Measurements from ENCODE around the gene CD83. TPM values are rescaled to one million over a fixed set of nuclear protein-coding genes. Genes with fewer than 3 reads are reported as not detected.
"Not testable (repeated sequence)": the region's sequence is repeated elsewhere in the genome, so short reads cannot be mapped to it uniquely, and the experiment has no call there.

The CD83 gene
- polyA plus RNA-seq, 2 donors = 1.2 to 1.5 TPM

DNA sequence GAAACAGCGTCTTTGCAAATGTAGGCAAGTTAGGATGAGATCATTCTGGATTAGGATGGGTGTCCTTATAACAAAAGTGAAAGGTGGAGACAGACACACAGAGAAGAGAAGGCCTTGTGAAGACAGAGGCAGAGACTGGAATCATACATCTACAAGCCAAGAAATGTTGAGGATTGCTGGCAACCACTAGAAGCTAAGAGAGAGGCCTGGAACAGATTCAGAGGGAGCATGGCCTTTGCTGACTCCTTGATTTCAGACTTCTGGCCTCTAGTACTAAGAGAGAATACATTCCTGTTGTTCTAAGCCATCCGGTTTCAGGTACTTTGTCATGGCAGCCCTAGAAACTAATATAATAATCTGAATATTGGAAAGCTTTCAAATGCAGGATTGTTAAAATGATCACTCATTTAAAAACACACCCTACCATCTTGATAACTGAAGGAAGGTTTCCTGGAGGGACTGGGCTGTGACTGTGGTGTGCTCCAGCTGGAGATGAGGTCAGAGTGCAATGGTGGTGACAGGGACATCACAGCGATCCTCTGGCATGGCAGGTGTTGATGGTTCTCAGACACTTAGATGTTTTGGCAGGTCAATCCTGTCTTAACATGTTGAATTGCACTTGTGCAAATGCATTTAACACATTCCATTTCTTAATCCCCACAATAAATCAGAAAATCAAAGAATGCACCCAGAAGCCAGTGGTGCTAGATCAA, 25.1 kb downstream of the CD83 start:
- WGBS, 2 donors = 43 to 57% methylated on average over 3 of the region's 3 CpGs
- no peaks in the 10 kb centered on the region for H3K4me1 ChIP-seq (ENCODE audit: control insufficient read depth in 2 of 2, insufficient read depth in 2 of 2, low read length in 1 of 2)
- H3K36me3 ChIP-seq (ENCODE audit: control insufficient read depth in 2 of 2, insufficient read depth in 2 of 2, low read length in 1 of 2) = no peaks in the 10 kb centered on the region
- no peak overlapping the region for H3K4me3 ChIP-seq (ENCODE audit: low read depth in 1 of 2, low read length in 2 of 2)
- no peaks in the 10 kb centered on the region for H3K9me3 ChIP-seq (ENCODE audit: control insufficient read depth in 2 of 2, insufficient read depth in 1 of 2, low read depth in 1 of 2, low read length in 1 of 2)
- no peak overlapping the region for H3K27ac ChIP-seq (ENCODE audit: low read depth in 2 of 2, low read length in 1 of 2)
- H3K27me3 ChIP-seq (ENCODE audit: control insufficient read depth in 1 of 2, insufficient read depth in 2 of 2, low read length in 2 of 2) = no peaks in the 10 kb centered on the region

DNA sequence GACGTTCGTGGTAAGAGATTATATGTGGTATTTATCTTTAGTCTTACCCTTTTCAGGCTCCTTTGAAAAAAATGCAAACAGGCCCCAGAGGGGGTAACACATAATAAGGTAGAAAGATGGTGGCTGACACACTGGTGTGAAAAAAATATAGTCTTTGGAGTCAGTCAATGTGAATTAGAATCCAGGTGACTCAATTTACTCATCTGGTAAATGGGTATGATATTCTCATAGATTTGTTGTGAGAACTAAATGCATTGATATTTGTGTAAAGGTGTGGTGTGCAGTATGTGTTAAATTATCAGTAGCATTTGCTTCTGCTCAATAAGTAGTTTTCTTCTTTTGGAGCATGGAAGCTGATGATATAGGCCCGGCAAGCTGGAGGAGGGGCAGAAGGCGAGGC, 25.7 kb downstream of the CD83 start:
- Histone ChIP-seq H3K4me3 (ENCODE audit: low read depth in 1 of 2, low read length in 2 of 2) (no peak overlapping the region), H3K36me3 (ENCODE audit: control insufficient read depth in 2 of 2, insufficient read depth in 2 of 2, low read length in 1 of 2) (no peaks in the 10 kb centered on the region), H3K9me3 (ENCODE audit: control insufficient read depth in 2 of 2, insufficient read depth in 1 of 2, low read depth in 1 of 2, low read length in 1 of 2) (no peaks in the 10 kb centered on the region), H3K4me1 (ENCODE audit: control insufficient read depth in 2 of 2, insufficient read depth in 2 of 2, low read length in 1 of 2) (no peaks in the 10 kb centered on the region), H3K27me3 (ENCODE audit: control insufficient read depth in 1 of 2, insufficient read depth in 2 of 2, low read length in 2 of 2) (no peaks in the 10 kb centered on the region), H3K27ac (ENCODE audit: low read depth in 2 of 2, low read length in 1 of 2) (no peak overlapping the region)
- 66 to 69% methylated on average over 4 of the region's 4 CpGs for WGBS, 2 donors

DNA sequence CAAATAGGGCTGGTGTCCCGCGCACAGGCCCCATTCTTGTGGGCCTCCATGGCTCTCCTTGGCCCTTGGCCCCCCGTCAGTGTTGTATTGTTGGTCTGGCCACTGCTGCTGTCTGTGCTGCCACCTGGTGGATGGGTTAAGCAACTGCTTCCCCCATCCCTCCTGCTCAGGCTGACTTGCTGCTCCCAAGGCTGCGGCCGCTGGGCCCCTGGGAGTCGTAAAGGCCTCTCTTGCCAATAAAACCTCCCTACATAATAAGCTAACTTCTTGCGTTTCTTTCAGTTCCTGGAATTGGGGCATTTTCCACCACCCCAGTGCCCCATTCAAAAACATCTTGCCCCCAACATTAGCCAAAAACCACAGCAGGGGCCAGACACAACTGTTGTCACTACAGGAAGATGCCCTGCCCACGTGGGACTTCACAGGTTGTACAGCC, 27.1 kb downstream of the CD83 start:
- H3K36me3 ChIP-seq (ENCODE audit: control insufficient read depth in 2 of 2, insufficient read depth in 2 of 2, low read length in 1 of 2) = no peaks in the 10 kb centered on the region
- 54 to 62% methylated on average over 8 of the region's 8 CpGs for WGBS, 2 donors
- no peak overlapping the region for H3K4me3 ChIP-seq (ENCODE audit: low read depth in 1 of 2, low read length in 2 of 2)
- no peak overlapping the region for H3K27ac ChIP-seq (ENCODE audit: low read depth in 2 of 2, low read length in 1 of 2)
- H3K4me1 ChIP-seq (ENCODE audit: control insufficient read depth in 2 of 2, insufficient read depth in 2 of 2, low read length in 1 of 2) = no peaks in the 10 kb centered on the region
- H3K9me3 ChIP-seq (ENCODE audit: control insufficient read depth in 2 of 2, insufficient read depth in 1 of 2, low read depth in 1 of 2, low read length in 1 of 2) = no peaks in the 10 kb centered on the region
- no peaks in the 10 kb centered on the region for H3K27me3 ChIP-seq (ENCODE audit: control insufficient read depth in 1 of 2, insufficient read depth in 2 of 2, low read length in 2 of 2)

DNA sequence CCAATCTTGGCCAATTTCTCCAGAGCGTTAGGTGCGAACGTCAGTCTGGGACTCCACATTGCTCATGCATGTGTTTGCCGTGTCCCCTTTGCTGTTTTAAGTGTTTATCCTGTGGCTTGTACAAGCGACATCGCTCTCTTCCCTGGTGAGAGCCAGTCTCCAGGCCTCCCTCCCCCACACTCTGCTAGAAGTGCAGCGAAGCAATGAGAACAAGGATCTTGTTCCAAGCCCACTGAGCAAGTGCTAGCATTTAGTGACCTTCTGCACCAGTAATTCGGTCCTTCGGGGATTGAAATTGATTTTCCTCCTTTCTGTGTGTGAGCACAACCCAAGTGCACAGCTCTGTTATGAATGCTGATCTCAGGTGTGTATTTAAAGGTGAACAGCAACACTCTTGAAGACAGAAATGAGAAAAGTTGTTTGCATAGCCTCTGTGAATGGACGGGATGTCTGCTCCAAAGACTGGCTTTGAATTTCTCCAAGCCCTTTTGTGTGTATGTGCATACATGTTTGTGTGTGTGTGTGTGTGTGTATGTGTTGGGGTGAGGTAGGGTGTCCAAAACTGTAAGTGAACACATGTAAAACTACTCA, 29.0 kb downstream of the CD83 start:
- Histone ChIP-seq H3K36me3 (ENCODE audit: control insufficient read depth in 2 of 2, insufficient read depth in 2 of 2, low read length in 1 of 2) (no peaks in the 10 kb centered on the region), H3K4me3 (ENCODE audit: low read depth in 1 of 2, low read length in 2 of 2) (no peak overlapping the region), H3K9me3 (ENCODE audit: control insufficient read depth in 2 of 2, insufficient read depth in 1 of 2, low read depth in 1 of 2, low read length in 1 of 2) (no peaks in the 10 kb centered on the region), H3K27ac (ENCODE audit: low read depth in 2 of 2, low read length in 1 of 2) (no peak overlapping the region), H3K4me1 (ENCODE audit: control insufficient read depth in 2 of 2, insufficient read depth in 2 of 2, low read length in 1 of 2) (no peaks in the 10 kb centered on the region), H3K27me3 (ENCODE audit: control insufficient read depth in 1 of 2, insufficient read depth in 2 of 2, low read length in 2 of 2) (no peaks in the 10 kb centered on the region)
- 85 to 87% methylated on average over 10 of the region's 10 CpGs for WGBS, 2 donors

DNA sequence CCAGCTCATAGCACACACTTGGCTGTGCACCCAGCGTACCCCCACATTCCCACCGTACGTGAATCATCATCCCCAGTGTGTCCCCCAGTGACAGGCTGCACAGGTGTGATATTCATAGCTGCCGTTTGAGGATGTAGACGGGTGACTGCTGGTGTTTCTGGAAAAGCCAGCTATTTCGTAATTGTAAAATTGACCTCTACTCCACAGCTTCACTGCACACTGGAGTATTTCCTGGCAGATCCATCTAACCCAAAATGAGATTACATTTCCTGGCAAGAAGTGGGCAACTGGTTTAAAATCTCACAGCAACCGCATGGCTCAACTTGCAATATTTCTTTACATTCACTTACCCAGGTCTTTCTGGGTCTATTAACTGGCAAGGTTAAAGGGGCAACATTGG, 30.3 kb downstream of the CD83 start:
- Histone ChIP-seq H3K4me1 (ENCODE audit: control insufficient read depth in 2 of 2, insufficient read depth in 2 of 2, low read length in 1 of 2) (no peaks in the 10 kb centered on the region), H3K4me3 (ENCODE audit: low read depth in 1 of 2, low read length in 2 of 2) (no peak overlapping the region), H3K27me3 (ENCODE audit: control insufficient read depth in 1 of 2, insufficient read depth in 2 of 2, low read length in 2 of 2) (no peaks in the 10 kb centered on the region), H3K9me3 (ENCODE audit: control insufficient read depth in 2 of 2, insufficient read depth in 1 of 2, low read depth in 1 of 2, low read length in 1 of 2) (no peaks in the 10 kb centered on the region), H3K36me3 (ENCODE audit: control insufficient read depth in 2 of 2, insufficient read depth in 2 of 2, low read length in 1 of 2) (no peaks in the 10 kb centered on the region), H3K27ac (ENCODE audit: low read depth in 2 of 2, low read length in 1 of 2) (no peak overlapping the region)
- WGBS, 2 donors = 79 to 81% methylated on average over 7 of the region's 7 CpGs

DNA sequence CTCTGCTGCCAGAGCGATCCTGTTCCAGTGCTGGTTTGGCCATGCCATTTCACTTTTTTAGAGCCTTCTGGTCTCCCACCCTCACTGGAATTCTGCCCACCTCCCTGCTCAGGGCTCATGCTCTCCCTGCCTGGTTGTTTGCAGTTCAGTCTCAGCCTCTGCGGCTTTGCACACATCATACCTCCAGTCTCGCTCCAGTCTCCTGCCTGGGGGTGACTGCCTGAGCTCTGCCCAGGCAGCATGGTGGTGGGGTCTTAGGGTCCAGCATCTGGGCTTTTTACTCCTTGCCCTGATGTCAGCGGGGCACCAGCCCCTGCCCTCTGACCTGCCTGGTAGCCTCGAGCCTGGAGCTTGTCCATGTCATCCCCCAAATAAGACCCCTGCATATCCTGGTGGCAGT, 30.9 kb downstream of the CD83 start:
- 89 to 92% methylated on average over 5 of the region's 5 CpGs for WGBS, 2 donors
- Histone ChIP-seq H3K4me1 (ENCODE audit: control insufficient read depth in 2 of 2, insufficient read depth in 2 of 2, low read length in 1 of 2) (no peaks in the 10 kb centered on the region), H3K27me3 (ENCODE audit: control insufficient read depth in 1 of 2, insufficient read depth in 2 of 2, low read length in 2 of 2) (no peaks in the 10 kb centered on the region), H3K9me3 (ENCODE audit: control insufficient read depth in 2 of 2, insufficient read depth in 1 of 2, low read depth in 1 of 2, low read length in 1 of 2) (no peaks in the 10 kb centered on the region), H3K27ac (ENCODE audit: low read depth in 2 of 2, low read length in 1 of 2) (no peak overlapping the region), H3K36me3 (ENCODE audit: control insufficient read depth in 2 of 2, insufficient read depth in 2 of 2, low read length in 1 of 2) (no peaks in the 10 kb centered on the region), H3K4me3 (ENCODE audit: low read depth in 1 of 2, low read length in 2 of 2) (no peak overlapping the region)

DNA sequence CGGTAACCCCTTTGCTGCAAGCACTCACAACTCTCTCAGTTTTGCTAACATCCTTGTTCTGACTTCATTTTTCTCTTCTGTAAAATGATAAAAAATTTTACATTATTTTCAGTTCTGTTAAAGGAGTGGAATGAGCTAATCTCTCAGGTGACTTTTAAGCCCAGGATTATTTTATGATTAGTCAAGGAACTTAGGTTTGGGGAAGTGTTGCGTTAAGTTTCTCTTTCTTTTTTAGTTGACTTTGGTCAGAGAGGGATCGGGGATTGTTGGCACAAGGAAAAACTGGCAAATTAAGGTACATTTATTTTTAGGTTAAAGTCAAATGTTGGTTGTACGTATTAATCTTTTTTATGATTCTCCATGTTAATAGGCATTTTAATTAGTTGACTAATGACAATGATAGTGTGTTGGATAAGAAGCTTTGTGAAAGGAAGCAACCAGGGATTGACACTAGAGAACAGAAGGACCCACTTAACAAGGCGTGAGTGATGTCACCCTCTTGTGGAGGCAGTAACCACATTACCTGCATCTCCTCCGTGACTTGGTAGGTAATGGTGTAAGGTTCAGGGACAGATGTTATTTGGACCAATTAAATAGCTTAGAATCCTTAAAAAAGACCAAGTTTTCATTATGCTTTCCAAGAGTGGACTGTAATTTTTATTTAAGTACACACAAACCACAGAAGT, 31.6 kb downstream of the CD83 start:
- Histone ChIP-seq H3K27ac (ENCODE audit: low read depth in 2 of 2, low read length in 1 of 2) (no peak overlapping the region), H3K27me3 (ENCODE audit: control insufficient read depth in 1 of 2, insufficient read depth in 2 of 2, low read length in 2 of 2) (no peaks in the 10 kb centered on the region), H3K9me3 (ENCODE audit: control insufficient read depth in 2 of 2, insufficient read depth in 1 of 2, low read depth in 1 of 2, low read length in 1 of 2) (no peaks in the 10 kb centered on the region), H3K4me3 (ENCODE audit: low read depth in 1 of 2, low read length in 2 of 2) (no peak overlapping the region), H3K36me3 (ENCODE audit: control insufficient read depth in 2 of 2, insufficient read depth in 2 of 2, low read length in 1 of 2) (no peaks in the 10 kb centered on the region), H3K4me1 (ENCODE audit: control insufficient read depth in 2 of 2, insufficient read depth in 2 of 2, low read length in 1 of 2) (no peaks in the 10 kb centered on the region)
- 63 to 73% methylated on average over 6 of the region's 6 CpGs for WGBS, 2 donors

DNA sequence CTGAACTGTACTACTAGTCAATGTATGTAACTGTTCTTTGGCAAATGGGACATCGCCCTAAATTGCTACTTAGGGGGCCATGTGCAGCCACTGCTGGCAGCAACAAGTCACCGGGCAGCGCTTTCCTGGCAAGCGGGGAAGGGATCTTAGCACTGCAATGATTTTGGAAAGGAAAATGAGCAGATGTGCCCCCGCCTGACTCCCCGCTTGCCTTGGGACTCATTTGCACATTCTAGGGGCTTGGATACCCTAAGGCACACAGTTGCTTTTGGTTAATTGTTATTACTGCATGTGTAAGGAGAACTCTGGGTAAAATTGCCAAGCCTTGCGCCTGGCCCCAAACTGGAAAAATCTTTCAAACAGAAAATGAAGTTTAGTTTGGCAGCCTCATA, 32.2 kb downstream of the CD83 start:
- no peaks in the 10 kb centered on the region for H3K4me1 ChIP-seq (ENCODE audit: control insufficient read depth in 2 of 2, insufficient read depth in 2 of 2, low read length in 1 of 2)
- H3K9me3 ChIP-seq (ENCODE audit: control insufficient read depth in 2 of 2, insufficient read depth in 1 of 2, low read depth in 1 of 2, low read length in 1 of 2) = no peaks in the 10 kb centered on the region
- H3K36me3 ChIP-seq (ENCODE audit: control insufficient read depth in 2 of 2, insufficient read depth in 2 of 2, low read length in 1 of 2) = no peaks in the 10 kb centered on the region
- no peak overlapping the region for H3K4me3 ChIP-seq (ENCODE audit: low read depth in 1 of 2, low read length in 2 of 2)
- H3K27me3 ChIP-seq (ENCODE audit: control insufficient read depth in 1 of 2, insufficient read depth in 2 of 2, low read length in 2 of 2) = no peaks in the 10 kb centered on the region
- H3K27ac ChIP-seq (ENCODE audit: low read depth in 2 of 2, low read length in 1 of 2) = no peak overlapping the region
- WGBS, 2 donors = 89 to 94% methylated on average over 7 of the region's 7 CpGs

DNA sequence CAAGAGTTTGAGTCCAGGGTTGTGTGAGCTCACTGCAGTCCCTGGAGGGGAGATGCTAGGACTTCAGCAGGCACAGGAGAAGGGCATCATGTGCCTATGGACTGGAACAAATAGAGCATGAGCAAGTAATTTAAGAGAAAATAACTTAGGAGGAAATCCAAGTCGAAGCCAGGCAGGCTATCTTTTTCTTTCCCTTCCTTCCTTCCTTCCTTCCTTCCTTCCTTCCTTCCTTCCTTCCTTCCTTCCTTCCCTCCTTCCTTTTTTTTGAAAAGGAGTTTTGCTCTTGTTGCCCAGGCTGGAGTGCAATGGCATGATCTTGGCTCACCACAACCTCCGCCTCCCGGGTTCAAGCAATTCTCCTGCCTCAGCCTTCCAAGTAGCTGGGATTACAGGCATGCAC, 33.7 kb downstream of the CD83 start:
- H3K4me3 ChIP-seq (ENCODE audit: low read depth in 1 of 2, low read length in 2 of 2); H3K27ac ChIP-seq (ENCODE audit: low read depth in 2 of 2, low read length in 1 of 2); H3K4me1 ChIP-seq (ENCODE audit: control insufficient read depth in 2 of 2, insufficient read depth in 2 of 2, low read length in 1 of 2); H3K9me3 ChIP-seq (ENCODE audit: control insufficient read depth in 2 of 2, insufficient read depth in 1 of 2, low read depth in 1 of 2, low read length in 1 of 2); H3K27me3 ChIP-seq (ENCODE audit: control insufficient read depth in 1 of 2, insufficient read depth in 2 of 2, low read length in 2 of 2); H3K36me3 ChIP-seq (ENCODE audit: control insufficient read depth in 2 of 2, insufficient read depth in 2 of 2, low read length in 1 of 2): not testable (repeated sequence)
- WGBS, 2 donors = 87 to 96% methylated on average over 3 of the region's 3 CpGs

DNA sequence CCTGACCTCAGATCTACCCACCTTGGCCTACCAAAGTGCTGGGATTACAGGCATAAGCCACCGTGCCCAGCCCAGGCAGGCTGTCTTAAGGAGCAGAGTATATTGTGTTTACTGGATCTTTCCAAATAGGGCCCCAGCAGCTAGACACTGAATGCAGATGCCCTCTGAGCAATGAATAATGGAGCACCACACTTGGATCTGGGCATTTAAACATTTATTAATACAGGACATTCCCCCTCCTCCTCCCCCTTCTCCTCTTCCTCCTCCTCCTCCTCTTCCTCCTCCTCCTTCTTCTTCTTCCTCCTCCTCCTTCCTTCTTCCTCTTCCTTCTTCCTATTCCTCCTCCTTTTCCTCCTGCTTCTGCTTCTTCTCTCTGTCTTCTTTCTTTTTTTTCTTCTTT, 34.2 kb downstream of the CD83 start:
- 76% methylated on average over 1 of the region's 1 CpG for WGBS, 2 donors
- Histone ChIP-seq H3K4me1 (ENCODE audit: control insufficient read depth in 2 of 2, insufficient read depth in 2 of 2, low read length in 1 of 2) (no peaks in the 10 kb centered on the region), H3K27me3 (ENCODE audit: control insufficient read depth in 1 of 2, insufficient read depth in 2 of 2, low read length in 2 of 2) (no peaks in the 10 kb centered on the region)

More for the DNA sequence above, 34.2 kb downstream of the CD83 start:
- no peaks in the 10 kb centered on the region for H3K9me3 ChIP-seq (ENCODE audit: control insufficient read depth in 2 of 2, insufficient read depth in 1 of 2, low read depth in 1 of 2, low read length in 1 of 2)
- no peak overlapping the region for H3K27ac ChIP-seq (ENCODE audit: low read depth in 2 of 2, low read length in 1 of 2)
- no peak overlapping the region for H3K4me3 ChIP-seq (ENCODE audit: low read depth in 1 of 2, low read length in 2 of 2)
- H3K36me3 ChIP-seq (ENCODE audit: control insufficient read depth in 2 of 2, insufficient read depth in 2 of 2, low read length in 1 of 2) = no peaks in the 10 kb centered on the region
